GM21515 (cell line): Measurements from ENCODE around the gene MANBA.

Experiments
- ATAC-seq: cut with Tn5 transposase; IDR thresholded peaks from one replicate; pipeline ENCODE4 v1.9.1; 2021; ENCODE audit not compliant: unreplicated experiment

The MANBA gene

DNA sequence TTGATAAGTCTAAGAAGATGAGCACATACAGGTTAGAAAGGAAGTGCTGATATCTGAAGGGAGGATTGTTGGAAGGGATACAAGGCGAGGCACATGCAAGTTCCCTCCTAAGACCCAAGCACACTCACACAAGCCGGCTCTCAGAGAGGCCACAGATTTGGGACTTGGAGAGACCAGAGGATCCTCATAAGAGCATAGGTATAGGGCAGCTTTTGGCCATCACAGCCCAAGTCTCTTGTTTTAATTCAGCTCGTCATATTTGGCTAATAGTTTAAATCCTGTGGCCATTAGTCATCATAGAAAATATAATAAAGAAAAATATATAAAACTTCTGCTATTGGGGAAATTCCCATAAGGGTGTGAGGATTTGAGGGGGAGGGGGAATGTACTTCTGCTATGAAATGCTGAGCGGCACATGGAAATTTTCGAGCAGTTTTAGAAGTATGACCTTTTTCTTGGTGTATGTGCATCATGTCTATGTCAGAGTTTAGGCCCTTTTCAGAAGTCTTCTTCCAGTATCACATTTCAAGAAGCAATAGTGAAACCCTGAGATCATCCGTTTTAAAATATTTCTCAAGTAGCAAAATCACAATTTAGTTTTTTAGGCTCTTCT is 161.9 kb downstream of the MANBA start:
- peak; percentile 48 for ATAC-seq

DNA sequence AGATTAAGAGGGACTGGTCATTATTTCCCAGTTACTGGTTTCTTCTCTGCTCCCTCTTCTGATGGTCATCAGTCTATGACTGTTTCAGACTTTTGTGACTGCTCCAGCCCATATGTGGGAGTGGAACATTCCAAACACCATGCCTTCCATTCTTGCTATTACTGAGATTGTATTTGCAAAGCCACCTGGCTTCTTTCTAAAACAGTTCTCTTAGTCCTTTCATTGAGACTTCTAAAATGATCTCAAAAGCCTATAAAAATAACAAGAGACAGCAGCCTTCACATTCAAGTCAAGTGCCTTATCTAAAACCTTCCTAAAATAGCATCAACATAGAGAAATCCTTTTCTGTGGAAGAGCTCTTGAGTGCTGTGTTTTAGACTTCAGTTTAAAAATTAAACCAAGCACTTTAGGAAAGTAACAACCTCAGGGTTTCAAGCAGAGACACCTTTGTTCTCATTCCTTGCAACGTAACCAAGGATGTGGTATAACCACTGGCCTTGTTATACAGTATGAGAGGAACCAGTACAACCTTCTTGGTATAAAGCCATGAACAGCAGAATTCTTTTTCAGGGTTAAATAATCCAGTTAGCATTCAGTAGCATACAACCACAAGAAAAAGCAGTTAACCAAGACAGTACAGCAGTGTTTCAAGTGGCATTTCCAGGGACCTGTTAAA is 162.5 kb downstream of the MANBA start:
- peak; percentile 66 for ATAC-seq

DNA sequence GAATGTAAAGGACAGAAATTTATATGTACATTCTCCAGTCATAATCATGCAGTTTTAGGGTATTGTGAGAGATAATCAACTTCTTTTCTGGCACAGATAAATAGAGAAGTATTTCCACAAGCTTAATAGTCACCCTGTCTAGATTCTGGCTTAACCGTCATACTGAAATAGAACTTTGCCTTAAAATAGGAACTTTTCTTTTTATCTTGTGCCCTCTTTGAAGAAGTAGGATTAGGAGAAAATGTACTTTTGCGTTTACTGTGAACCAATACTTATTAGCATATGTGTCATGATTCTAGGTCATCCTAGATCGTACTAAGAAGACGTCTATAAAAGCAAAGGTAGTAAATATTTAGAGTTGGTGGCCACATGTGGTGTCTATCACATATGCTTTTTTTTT is 164.2 kb downstream of the MANBA start:
- no peak for ATAC-seq

DNA sequence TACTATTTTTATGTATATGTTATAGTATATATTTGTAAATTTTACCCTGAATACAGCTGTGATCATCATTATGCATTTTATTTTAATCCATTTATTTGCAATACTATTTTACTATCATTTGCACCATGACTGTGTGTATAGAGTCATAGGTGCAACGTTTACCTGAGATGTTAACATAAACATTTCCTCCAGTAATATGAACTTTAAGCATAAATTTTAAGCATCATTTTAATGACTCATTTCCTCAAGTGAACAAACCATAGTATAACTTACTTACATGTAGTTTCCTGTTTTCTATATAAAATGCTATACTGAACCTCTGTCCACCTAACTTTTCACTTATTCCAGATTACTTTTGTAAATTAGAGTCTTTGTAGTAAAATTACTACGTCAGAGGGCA is 166.8 kb downstream of the MANBA start:
- ATAC-seq = no peak

DNA sequence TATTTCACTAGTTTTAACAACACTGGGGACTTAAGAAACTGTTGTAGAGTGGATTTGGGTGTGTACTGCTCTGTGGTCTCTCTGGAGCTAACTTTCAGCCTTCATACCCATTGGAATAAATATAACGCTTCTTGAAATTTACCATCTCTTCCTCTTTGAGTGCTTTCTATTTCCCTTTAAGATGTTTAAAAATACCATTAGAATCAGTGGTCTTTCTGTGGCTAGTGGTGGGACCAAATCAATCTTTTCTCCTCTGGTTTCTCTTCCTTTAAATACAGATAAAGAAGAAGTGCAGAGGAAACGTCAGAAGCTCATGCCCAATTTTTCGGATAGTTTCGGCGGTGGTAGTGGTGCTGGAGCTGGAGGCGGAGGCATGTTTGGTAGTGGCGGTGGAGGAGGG is 167.6 kb downstream of the MANBA start:
- ATAC-seq = no peak

DNA sequence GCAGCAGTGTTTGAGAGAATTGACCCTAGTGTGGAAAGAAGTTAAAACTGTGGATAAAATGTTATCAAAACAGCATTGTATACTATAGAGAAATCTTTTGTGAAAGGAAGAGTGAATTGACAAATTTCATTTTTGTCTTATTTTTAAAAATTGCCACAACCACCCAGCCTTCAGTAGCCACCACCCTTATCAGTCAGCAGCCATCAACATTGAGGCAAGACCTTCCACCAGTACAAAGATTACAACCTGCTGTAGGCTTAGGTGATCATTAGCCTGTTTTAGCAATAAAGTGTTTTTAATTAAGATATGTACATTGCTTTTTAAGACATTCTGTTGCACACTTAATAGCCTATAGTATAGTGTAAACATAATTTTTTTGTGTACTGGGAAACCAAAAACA is 168.5 kb downstream of the MANBA start:
- ATAC-seq = no peak

DNA sequence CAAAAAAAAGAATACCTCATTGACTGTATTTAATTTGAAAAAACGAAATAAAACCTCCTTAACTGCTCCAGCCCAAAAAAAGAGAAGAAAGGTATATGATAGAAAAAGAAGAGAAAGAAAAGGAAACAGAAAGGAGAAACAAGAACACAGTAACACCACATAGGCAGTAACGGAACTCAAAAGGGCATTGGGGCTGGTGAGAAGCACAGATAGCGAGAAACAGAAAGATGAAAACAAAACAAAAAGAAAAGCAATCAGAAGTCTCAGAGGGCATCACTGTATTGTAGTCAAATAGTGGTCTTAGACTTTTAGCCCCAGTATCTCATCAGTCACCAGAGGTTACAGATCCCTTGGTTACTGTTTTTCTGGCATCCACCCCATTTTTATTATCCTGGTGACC is 171.0 kb downstream of the MANBA start:
- ATAC-seq = no peak

DNA sequence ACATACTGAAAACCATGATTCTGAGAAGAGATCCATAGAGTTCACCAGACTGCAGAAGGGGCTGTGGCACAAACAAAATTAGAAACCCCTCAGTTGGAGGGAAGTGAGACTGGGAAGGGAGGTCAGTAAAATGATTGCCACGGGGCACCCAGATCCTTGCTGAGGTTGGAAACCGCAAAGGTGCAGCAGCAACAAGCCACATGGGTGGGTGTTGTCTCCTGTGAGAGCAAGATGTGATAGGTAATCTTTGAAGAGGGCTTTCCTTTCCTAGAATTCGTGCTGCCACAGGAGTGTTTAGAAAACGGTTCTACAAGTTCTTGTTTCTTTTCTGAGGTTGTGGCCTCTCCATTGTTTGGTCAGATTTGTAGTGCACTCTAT is 174.1 kb downstream of the MANBA start:
- ATAC-seq = peak; percentile 45

DNA sequence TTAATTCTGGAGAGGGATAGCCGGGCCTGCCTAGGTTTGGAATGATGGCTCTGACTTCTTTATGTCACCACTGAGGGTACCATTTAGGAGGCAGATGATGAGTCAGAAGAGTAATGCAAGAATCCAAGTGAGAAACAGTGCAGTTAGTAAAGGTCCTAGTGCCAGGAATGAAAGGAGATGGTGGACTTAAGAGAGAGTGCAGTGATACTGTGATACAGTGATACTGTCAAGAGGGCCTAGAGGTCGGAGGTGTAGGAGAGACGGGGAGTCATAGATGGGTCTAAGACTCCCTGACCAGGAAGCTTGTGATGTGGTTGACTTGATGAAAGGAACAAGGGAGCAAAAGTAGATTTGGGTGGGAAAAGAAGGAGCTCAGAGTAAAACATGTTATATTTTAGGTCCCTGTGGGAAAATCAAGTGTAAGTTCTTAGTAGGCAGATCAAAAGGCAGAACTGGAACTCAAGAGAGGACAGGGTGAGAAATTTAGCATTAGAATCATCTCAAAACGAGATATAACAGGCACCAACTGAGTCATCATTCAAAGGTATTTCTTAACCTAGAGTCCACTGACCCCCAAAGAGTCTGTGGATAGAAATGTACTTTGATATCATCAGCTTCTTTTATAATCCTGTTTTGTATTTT is 174.6 kb downstream of the MANBA start:
- peak; percentile 45 for ATAC-seq

DNA sequence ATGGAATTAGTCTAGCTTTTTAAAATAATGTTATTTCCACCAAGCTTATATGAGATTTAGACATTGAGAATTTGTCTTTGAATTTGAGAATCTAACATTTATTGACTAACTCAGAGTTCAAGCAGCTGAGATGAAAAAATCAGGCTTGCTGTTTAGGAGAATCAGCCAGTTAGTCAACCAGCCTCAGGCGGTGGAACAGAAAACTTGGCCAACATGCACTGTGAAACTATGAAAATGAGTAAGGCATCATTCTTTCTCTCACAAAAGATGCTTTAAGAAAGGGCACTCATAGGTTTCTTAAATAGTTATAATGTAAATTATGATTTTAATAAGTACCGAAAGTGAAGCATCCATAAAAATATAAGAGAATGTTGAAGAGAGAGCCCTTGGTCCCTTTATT is 175.4 kb downstream of the MANBA start:
- no peak for ATAC-seq

DNA sequence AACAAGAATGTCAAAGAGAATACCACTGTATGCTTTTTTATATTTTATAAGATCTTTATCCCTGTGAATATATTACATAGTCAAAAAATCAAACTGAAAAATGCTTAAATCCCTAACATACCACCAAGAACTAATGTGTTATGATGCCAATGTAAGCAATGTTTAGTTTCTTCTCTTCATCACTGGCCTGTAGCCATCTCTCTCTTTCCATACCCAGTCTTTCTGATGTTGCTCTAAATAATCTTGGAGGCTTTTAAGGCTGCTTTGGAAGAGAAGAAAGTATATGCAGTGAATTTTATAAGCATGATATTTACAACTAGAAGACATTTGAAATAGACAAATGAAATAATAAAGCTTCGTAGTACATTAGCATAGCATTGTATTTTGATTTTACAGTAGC is 176.7 kb downstream of the MANBA start:
- no peak for ATAC-seq
